ENCODE data around the gene BRD1.

Gene BRD1

GRCh38 chr22:49754696-49755630 is 72.7 kb downstream of the BRD1 start:
- no peak for DNase-seq (ENCODE audit: low read depth in 2 of 2, low spot score in 1 of 2)

GRCh38 chr22:49753961-49754695 is 73.5 kb downstream of the BRD1 start:
- no peak for DNase-seq (ENCODE audit: low read depth in 2 of 2, low spot score in 1 of 2)

GRCh38 chr22:49753276-49753890 is 74.3 kb downstream of the BRD1 start:
- DNase-seq (ENCODE audit: low read depth in 2 of 2, low spot score in 1 of 2) = no peak

GRCh38 chr22:49752598-49753091 is 75.0 kb downstream of the BRD1 start:
- no peak for DNase-seq (ENCODE audit: low read depth in 2 of 2, low spot score in 1 of 2)

- no peak for DNase-seq (ENCODE audit: low read depth in 2 of 2, low spot score in 1 of 2)
Measured at GRCh38 chr22:49751966-49752597, 75.6 kb downstream of the BRD1 start.

GRCh38 chr22:49751318-49751965 is 76.2 kb downstream of the BRD1 start:
- no peak for DNase-seq (ENCODE audit: low read depth in 2 of 2, low spot score in 1 of 2)

- DNase-seq (ENCODE audit: low read depth in 2 of 2, low spot score in 1 of 2) = no peak
Measured at GRCh38 chr22:49749885-49750510, 77.7 kb downstream of the BRD1 start.

GRCh38 chr22:49749227-49749626 is 78.4 kb downstream of the BRD1 start:
- DNase-seq (ENCODE audit: low read depth in 2 of 2, low spot score in 1 of 2) = no peak

GRCh38 chr22:49748514-49748913 is 79.2 kb downstream of the BRD1 start:
- DNase-seq (ENCODE audit: low read depth in 2 of 2, low spot score in 1 of 2) = no peak

GRCh38 chr22:49747716-49748115 is 80.0 kb downstream of the BRD1 start:
- DNase-seq (ENCODE audit: low read depth in 2 of 2, low spot score in 1 of 2) = no peak

GRCh38 chr22:49747130-49747529 is 80.5 kb downstream of the BRD1 start:
- no peak for DNase-seq (ENCODE audit: low read depth in 2 of 2, low spot score in 1 of 2)

GRCh38 chr22:49746065-49746464 is 81.6 kb downstream of the BRD1 start:
- DNase-seq (ENCODE audit: low read depth in 2 of 2, low spot score in 1 of 2) = no peak

GRCh38 chr22:49740242-49740641 is 87.4 kb downstream of the BRD1 start:
- no peak for DNase-seq (ENCODE audit: low read depth in 2 of 2, low spot score in 1 of 2)

- no peak for DNase-seq (ENCODE audit: low read depth in 2 of 2, low spot score in 1 of 2)
Measured at GRCh38 chr22:49739138-49739537, 88.5 kb downstream of the BRD1 start.

- DNase-seq (ENCODE audit: low read depth in 2 of 2, low spot score in 1 of 2) = no peak
Measured at GRCh38 chr22:49738566-49738965, 89.1 kb downstream of the BRD1 start.

- DNase-seq (ENCODE audit: low read depth in 2 of 2, low spot score in 1 of 2) = no peak
Measured at GRCh38 chr22:49738006-49738405, 89.7 kb downstream of the BRD1 start.

GRCh38 chr22:49737101-49737551 is 90.5 kb downstream of the BRD1 start:
- DNase-seq (ENCODE audit: low read depth in 2 of 2, low spot score in 1 of 2) = no peak

- DNase-seq (ENCODE audit: low read depth in 2 of 2, low spot score in 1 of 2) = no peak
Measured at GRCh38 chr22:49736538-49736937, 91.1 kb downstream of the BRD1 start.

GRCh38 chr22:49735901-49736421 is 91.7 kb downstream of the BRD1 start:
- DNase-seq (ENCODE audit: low read depth in 2 of 2, low spot score in 1 of 2) = no peak

- DNase-seq (ENCODE audit: low read depth in 2 of 2, low spot score in 1 of 2) = no peak
Measured at GRCh38 chr22:49735411-49735900, 92.2 kb downstream of the BRD1 start.
